PC-3 (cell line): ENCODE results near the gene TANGO6. TPM values are rescaled to one million over a fixed set of nuclear protein-coding genes. Genes with fewer than 3 reads are reported as not detected.

ENCODE experiments used
- ATAC-seq: fragments of 200-7000 bp; cut with Tn5 transposase; 2 replicates; pipeline ENCODE4 v1.9.1; 2020; ENCODE audit warnings: mild to moderate bottlenecking, moderate library complexity
- BruUV-seq: library from RNA; stranded (reverse); fragments of 400-500 nt; replicated peaks from 2 replicates; lab custom pipeline; 2021; lab: Mats Ljungman, UMichigan
- CTCF ChIA-PET: fragments of 300-600 bp; sonication (Branson Sonifier 250); formaldehyde crosslinking; loops from one replicate; lab custom pipeline; 2022; ENCODE audit warnings: antibody characterized with exemption; lab: Charles Lee
- POLR2A ChIA-PET: fragments of 300-600 bp; sonication (Branson Sonifier 250); formaldehyde crosslinking; loops from one replicate; lab custom pipeline; 2022; ENCODE audit warnings: antibody characterized with exemption; ENCODE audit not compliant: unreplicated experiment; lab: Charles Lee
- DNase-seq: peaks from one replicate; pipeline ENCODE4 v3.0.0-alpha.2; 2015
- H2AFZ ChIP-seq: fragments of 300-600 bp; sonication (generic); 2 replicates; pipeline ENCODE4 v1.6.0; 2016; ENCODE audit warnings: antibody characterized with exemption, low read length
- H3F3A ChIP-seq: fragments of 300-600 bp; sonication (generic); one replicate; pipeline ENCODE4 v1.6.0; 2017; ENCODE audit warnings: antibody characterized with exemption, low read length, control low read depth, mild to moderate bottlenecking; ENCODE audit not compliant: unreplicated experiment
- H3K27ac ChIP-seq: fragments of 300-600 bp; sonication (generic); 2 replicates; pipeline ENCODE4 v1.5.1; 2016; ENCODE audit warnings: mild to moderate bottlenecking, low read length
- H3K27me3 ChIP-seq: fragments of 300-600 bp; sonication (generic); 2 replicates; pipeline ENCODE4 v1.6.1; 2016; ENCODE audit warnings: low read length, mixed read lengths
- H3K36me3 ChIP-seq: fragments of 300-600 bp; sonication (generic); 2 replicates; pipeline ENCODE4 v1.6.1; 2016; ENCODE audit warnings: low read depth, mixed run types, low read length, mixed read lengths
- H3K4me1 ChIP-seq: fragments of 300-600 bp; sonication (generic); 2 replicates; pipeline ENCODE4 v1.5.1; 2016; ENCODE audit warnings: low read length; ENCODE audit not compliant: insufficient read depth
- H3K4me2 ChIP-seq: fragments of 300-600 bp; sonication (generic); 2 replicates; pipeline ENCODE4 v1.6.0; 2016; ENCODE audit warnings: low read length
- H3K4me3 ChIP-seq: fragments of 300-600 bp; sonication (generic); 2 replicates; pipeline ENCODE4 v1.5.1; 2016; ENCODE audit warnings: mild to moderate bottlenecking, low read length, mixed read lengths
- H3K79me2 ChIP-seq: fragments of 300-600 bp; sonication (generic); 2 replicates; pipeline ENCODE4 v1.6.1; 2017; ENCODE audit warnings: low read length, mixed read lengths
- H3K9ac ChIP-seq: fragments of 300-600 bp; sonication (generic); 2 replicates; pipeline ENCODE4 v1.6.0; 2016; ENCODE audit warnings: mild to moderate bottlenecking, low read length
- H3K9me2 ChIP-seq: fragments of 300-600 bp; sonication (generic); replicated peaks from 2 replicates; pipeline ENCODE4 v1.6.1; 2016; ENCODE audit warnings: mixed run types, low read length, mixed read lengths
- H3K9me3 ChIP-seq: fragments of 300-600 bp; sonication (generic); 2 replicates; pipeline ENCODE4 v1.6.1; 2016; ENCODE audit warnings: low read length, mixed read lengths
- H4K20me1 ChIP-seq: fragments of 300-600 bp; sonication (generic); 2 replicates; pipeline ENCODE4 v1.6.1; 2016; ENCODE audit warnings: low read length, mixed read lengths
- EZH2 ChIP-seq: fragments of 300-600 bp; sonication (generic); IDR thresholded peaks from one replicate; pipeline ENCODE4 v1.6.1; 2017; ENCODE audit warnings: antibody characterized with exemption, mild to moderate bottlenecking, low read length; ENCODE audit not compliant: unreplicated experiment
- EZH2phosphoT487 ChIP-seq: fragments of 300-600 bp; sonication (generic); IDR thresholded peaks from 2 replicates; pipeline ENCODE4 v1.6.1; 2018; ENCODE audit warnings: mild to moderate bottlenecking, antibody characterized with exemption, low read length, borderline replicate concordance
- intact Hi-C: fragments of 100-400 bp; cut with micrococcal nuclease; formaldehyde crosslinking; loops from 2 replicates; pipeline ENCODE4 v1.9.0; 2023
- total RNA-seq: library from RNA; depleted of rRNA; stranded (reverse); fragments of >200 nt; gene quantifications from 2 replicates; pipeline ENCODE4 v1.2.3, GENCODE V29; 2014
- TF ChIP-seq, protein P1 (sequence below): fragments of 300-600 bp; sonication (generic); conservative IDR thresholded peaks from 2 replicates; pipeline ENCODE4 v1.5.1; 2017; ENCODE audit warnings: antibody characterized with exemption, low read depth, mild to moderate bottlenecking, low read length

The TANGO6 gene
- total RNA-seq, 1 experiment from 2014 or later = 9.4 TPM

DNA sequence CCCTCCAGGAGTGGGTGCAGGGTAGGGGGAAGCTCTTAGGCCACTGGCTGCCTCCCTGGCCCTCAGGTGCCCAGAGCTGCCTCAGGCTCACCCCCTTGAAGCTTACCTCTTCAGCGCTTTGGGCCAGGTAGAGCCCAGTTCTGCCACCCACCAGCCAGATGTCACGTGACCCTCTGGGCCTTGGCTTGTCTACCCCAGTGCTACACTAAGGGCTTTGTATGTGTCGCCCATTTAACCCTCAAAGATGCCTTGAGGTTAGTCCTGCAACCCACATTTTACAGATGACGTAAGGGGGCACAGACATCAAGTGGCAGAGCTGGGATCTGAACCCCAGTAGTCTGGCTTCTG lies 265.5 kb downstream of the TANGO6 start:
- Histone ChIP-seq H3F3A (peaks cover 6% of the 10 kb centered on the region), H2AFZ (no peak overlapping the region), H3K9me3 (no peaks in the 10 kb centered on the region), H3K36me3 (peaks cover 48% of the 10 kb centered on the region), H3K4me2 (peak overlapping the region; percentile 97), H3K27me3 (no peaks in the 10 kb centered on the region), H4K20me1 (peaks cover 44% of the 10 kb centered on the region), H3K4me1 (peaks cover 42% of the 10 kb centered on the region), H3K9me2 (no peaks in the 10 kb centered on the region), H3K4me3 (peak overlapping the region; percentile 98), H3K9ac (peak overlapping the region; percentile 92; the same call in 1 of the 2 replicates), H3K79me2 (peaks cover 63% of the 10 kb centered on the region), H3K27ac (0 out of 2 replicates have a peak overlapping the region, but pooled peaks have one; percentile 83)
- ChIA-PET CTCF (no interaction called here), POLR2A (no interaction called here)
- TF ChIP-seq, protein P1, sequence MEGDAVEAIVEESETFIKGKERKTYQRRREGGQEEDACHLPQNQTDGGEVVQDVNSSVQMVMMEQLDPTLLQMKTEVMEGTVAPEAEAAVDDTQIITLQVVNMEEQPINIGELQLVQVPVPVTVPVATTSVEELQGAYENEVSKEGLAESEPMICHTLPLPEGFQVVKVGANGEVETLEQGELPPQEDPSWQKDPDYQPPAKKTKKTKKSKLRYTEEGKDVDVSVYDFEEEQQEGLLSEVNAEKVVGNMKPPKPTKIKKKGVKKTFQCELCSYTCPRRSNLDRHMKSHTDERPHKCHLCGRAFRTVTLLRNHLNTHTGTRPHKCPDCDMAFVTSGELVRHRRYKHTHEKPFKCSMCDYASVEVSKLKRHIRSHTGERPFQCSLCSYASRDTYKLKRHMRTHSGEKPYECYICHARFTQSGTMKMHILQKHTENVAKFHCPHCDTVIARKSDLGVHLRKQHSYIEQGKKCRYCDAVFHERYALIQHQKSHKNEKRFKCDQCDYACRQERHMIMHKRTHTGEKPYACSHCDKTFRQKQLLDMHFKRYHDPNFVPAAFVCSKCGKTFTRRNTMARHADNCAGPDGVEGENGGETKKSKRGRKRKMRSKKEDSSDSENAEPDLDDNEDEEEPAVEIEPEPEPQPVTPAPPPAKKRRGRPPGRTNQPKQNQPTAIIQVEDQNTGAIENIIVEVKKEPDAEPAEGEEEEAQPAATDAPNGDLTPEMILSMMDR = no peak
- TF ChIP-seq EZH2phosphoT487 = no peak
- TF ChIP-seq EZH2 = no peak
- DNase-seq = no peak
- intact Hi-C loops = no loop called here
- no peak for ATAC-seq
- no TSS peak for BruUV-seq

DNA sequence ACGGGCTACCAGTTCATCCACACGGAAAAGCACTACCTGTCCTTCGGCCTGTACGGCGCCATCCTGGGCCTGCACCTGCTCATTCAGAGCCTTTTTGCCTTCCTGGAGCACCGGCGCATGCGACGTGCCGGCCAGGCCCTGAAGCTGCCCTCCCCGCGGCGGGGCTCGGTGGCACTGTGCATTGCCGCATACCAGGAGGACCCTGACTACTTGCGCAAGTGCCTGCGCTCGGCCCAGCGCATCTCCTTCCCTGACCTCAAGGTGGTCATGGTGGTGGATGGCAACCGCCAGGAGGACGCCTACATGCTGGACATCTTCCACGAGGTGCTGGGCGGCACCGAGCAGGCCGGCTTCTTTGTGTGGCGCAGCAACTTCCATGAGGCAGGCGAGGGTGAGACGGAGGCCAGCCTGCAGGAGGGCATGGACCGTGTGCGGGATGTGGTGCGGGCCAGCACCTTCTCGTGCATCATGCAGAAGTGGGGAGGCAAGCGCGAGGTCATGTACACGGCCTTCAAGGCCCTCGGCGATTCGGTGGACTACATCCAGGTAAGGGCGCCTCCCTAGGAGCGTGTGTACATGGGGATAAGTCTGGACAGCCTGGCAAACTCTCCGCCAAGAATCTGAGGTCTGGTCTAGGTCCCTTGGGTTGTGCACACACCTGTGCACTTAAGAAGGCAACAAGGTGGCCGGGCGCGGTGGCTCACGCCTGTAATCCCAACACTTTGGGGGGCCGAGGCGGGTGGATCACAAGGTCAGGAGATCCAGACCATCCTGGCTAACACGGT lies 266.3 kb downstream of the TANGO6 start:
- H3K27me3 ChIP-seq = no peaks in the 10 kb centered on the region
- H3K9me3 ChIP-seq = no peaks in the 10 kb centered on the region
- H3K9me2 ChIP-seq = no peaks in the 10 kb centered on the region
- peaks cover 45% of the 10 kb centered on the region for H4K20me1 ChIP-seq
- ATAC-seq = no peak
- ChIA-PET CTCF (no interaction called here), POLR2A (no interaction called here)
- no peak for DNase-seq
- H3K27ac ChIP-seq = no peak overlapping the region
- H3K4me2 ChIP-seq = peak overlapping the region; percentile 97
- no peak overlapping the region for H3K9ac ChIP-seq
- H3K4me1 ChIP-seq = peaks cover 42% of the 10 kb centered on the region
- peak overlapping the region; percentile 98 for H3K4me3 ChIP-seq
- H3F3A ChIP-seq = peaks cover 6% of the 10 kb centered on the region
- BruUV-seq = no TSS peak
- no peak for TF ChIP-seq EZH2
- peaks cover 63% of the 10 kb centered on the region for H3K79me2 ChIP-seq
- H2AFZ ChIP-seq = no peak overlapping the region
- H3K36me3 ChIP-seq = peaks cover 56% of the 10 kb centered on the region
- intact Hi-C loops = no loop called here

DNA sequence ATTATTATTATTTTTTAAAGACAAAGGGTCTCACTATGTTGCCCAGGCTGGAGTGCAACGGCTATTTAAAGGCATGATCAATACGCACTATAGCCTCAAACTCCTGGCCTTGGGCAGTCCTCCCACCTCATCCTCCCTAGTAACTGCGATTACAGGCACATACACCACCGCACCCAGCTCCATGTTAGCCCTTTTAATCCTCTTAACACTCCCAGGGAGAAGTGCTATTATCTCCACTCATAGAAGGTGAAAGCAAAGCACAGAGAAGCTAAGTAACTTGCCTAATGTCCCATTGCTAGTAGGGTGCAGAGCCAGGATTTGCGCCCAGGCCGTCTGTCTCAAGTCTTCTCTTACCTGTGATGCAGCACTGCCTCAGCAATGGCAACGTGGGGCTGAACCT lies 267.1 kb downstream of the TANGO6 start:
- no TSS peak for BruUV-seq

More for the DNA sequence above, 267.1 kb downstream of the TANGO6 start:
- H3K4me3 ChIP-seq = peak overlapping the region; percentile 30; the same call in 1 of the 2 replicates
- H3K36me3 ChIP-seq = peaks cover 60% of the 10 kb centered on the region
- H3K4me1 ChIP-seq = peaks cover 39% of the 10 kb centered on the region
- DNase-seq = no peak
- no peak overlapping the region for H2AFZ ChIP-seq
- H3K4me2 ChIP-seq = peak overlapping the region; percentile 46
- no peak for ATAC-seq
- intact Hi-C loops = no loop called here
- no peaks in the 10 kb centered on the region for H3K9me2 ChIP-seq
- no peak overlapping the region for H3K27ac ChIP-seq
- H3K9ac ChIP-seq = no peak overlapping the region
- H3K79me2 ChIP-seq = peaks cover 58% of the 10 kb centered on the region
- H3F3A ChIP-seq = peaks cover 6% of the 10 kb centered on the region
- H4K20me1 ChIP-seq = peaks cover 45% of the 10 kb centered on the region
- TF ChIP-seq EZH2phosphoT487 (no peak), EZH2 (no peak)
- TF ChIP-seq, protein P1 = no peak
- H3K9me3 ChIP-seq = no peaks in the 10 kb centered on the region
- no peaks in the 10 kb centered on the region for H3K27me3 ChIP-seq
- POLR2A ChIA-PET = interaction anchor here (0.6 kb wide), 1 partner anchor 158 kb away, joined by 3 read pairs; no protein-coding TSS in a partner anchor
- CTCF ChIA-PET = no interaction called here
